Colonic mucosa (tissue), 4 donors: ENCODE measurements around the gene LPIN1. TPM values are rescaled to one million over a fixed set of nuclear protein-coding genes. Genes with fewer than 3 reads are reported as not detected.

Experiments
- DNase-seq: peaks from one replicate; pipeline ENCODE4 v3.0.0-alpha.2; 2020
- H3K27ac ChIP-seq: fragments of 200-600 bp; one replicate; pipeline ENCODE4 v1.8.0; 2021
- H3K27me3 ChIP-seq: fragments of 200-600 bp; one replicate; pipeline ENCODE4 v1.8.0; 2021
- H3K36me3 ChIP-seq: fragments of 200-600 bp; one replicate; pipeline ENCODE4 v1.8.0; 2021
- H3K4me1 ChIP-seq: fragments of 200-600 bp; one replicate; pipeline ENCODE4 v1.8.0; 2021; ENCODE audit warnings: mild to moderate bottlenecking
- H3K4me3 ChIP-seq: fragments of 200-600 bp; one replicate; pipeline ENCODE4 v1.8.0; 2021
- H3K9ac ChIP-seq, 2 donors: one replicate each; pipeline ENCODE4 v1.7.0; 2013; ENCODE audit warnings: control low read depth in 2 of 2, low read depth in 2 of 2, low read length in 2 of 2
- H3K9me3 ChIP-seq: fragments of 200-600 bp; one replicate; pipeline ENCODE4 v1.8.0; 2021
- intact Hi-C: fragments of 100-400 bp; cut with DNase I; formaldehyde crosslinking; loops from one replicate; pipeline ENCODE4 v1.14.1; 2022
- total RNA-seq, 2 donors: library from RNA; stranded (reverse); fragmentation: NEBNext Ultra II Directional in 1 of 2; extraction: Animal tissue kit (Norgen Biotek cat#: 25700) in 1 of 2; gene quantifications; one replicate each; pipeline ENCODE4 v1.2.1, GENCODE V29; 2021
- TF ChIP-seq, protein P1 (sequence below): fragments of 200-600 bp; IDR thresholded peaks from one replicate; pipeline ENCODE4 v1.8.0; 2022; ENCODE audit warnings: antibody characterized with exemption, mild to moderate bottlenecking
- donor health status: healthy.
- donor health status: DM: no; HTN: no; CAD: no.
- donor health status: DM: no; HTN: no; CAD: no.

Gene LPIN1
- total RNA-seq, 2 donors from 2014 or later: 17.3 to 45.7 TPM

DNA sequence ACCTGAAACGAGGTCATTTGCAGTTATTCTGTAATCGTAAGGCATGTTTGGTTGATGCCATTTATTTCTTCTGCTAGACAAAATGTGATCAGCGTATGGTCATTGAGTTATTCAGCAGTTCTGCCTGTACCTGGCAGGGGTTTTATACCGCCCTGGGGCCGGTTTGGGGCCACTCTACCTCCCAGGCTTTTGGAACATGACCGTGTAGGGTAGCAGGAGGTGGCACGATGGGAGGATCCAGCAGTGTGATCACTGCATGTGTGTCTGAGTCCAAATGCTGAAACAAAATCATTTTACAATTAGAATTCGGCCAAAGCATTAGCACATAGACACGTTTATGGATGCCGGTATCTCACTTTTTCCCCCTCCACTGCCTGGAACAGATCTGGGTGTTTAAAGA, 26.7 kb downstream of the LPIN1 start:
- Histone ChIP-seq H3K4me3 (no peak overlapping the region), H3K9ac (no peak overlapping the region), H3K9me3 (no peaks in the 10 kb centered on the region), H3K4me1 (no peaks in the 10 kb centered on the region), H3K27me3 (no peaks in the 10 kb centered on the region), H3K36me3 (no peaks in the 10 kb centered on the region), H3K27ac (no peak overlapping the region)
- no peak for DNase-seq
- intact Hi-C loops: no loop called here
- TF ChIP-seq, protein P1, sequence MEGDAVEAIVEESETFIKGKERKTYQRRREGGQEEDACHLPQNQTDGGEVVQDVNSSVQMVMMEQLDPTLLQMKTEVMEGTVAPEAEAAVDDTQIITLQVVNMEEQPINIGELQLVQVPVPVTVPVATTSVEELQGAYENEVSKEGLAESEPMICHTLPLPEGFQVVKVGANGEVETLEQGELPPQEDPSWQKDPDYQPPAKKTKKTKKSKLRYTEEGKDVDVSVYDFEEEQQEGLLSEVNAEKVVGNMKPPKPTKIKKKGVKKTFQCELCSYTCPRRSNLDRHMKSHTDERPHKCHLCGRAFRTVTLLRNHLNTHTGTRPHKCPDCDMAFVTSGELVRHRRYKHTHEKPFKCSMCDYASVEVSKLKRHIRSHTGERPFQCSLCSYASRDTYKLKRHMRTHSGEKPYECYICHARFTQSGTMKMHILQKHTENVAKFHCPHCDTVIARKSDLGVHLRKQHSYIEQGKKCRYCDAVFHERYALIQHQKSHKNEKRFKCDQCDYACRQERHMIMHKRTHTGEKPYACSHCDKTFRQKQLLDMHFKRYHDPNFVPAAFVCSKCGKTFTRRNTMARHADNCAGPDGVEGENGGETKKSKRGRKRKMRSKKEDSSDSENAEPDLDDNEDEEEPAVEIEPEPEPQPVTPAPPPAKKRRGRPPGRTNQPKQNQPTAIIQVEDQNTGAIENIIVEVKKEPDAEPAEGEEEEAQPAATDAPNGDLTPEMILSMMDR: no peak

DNA sequence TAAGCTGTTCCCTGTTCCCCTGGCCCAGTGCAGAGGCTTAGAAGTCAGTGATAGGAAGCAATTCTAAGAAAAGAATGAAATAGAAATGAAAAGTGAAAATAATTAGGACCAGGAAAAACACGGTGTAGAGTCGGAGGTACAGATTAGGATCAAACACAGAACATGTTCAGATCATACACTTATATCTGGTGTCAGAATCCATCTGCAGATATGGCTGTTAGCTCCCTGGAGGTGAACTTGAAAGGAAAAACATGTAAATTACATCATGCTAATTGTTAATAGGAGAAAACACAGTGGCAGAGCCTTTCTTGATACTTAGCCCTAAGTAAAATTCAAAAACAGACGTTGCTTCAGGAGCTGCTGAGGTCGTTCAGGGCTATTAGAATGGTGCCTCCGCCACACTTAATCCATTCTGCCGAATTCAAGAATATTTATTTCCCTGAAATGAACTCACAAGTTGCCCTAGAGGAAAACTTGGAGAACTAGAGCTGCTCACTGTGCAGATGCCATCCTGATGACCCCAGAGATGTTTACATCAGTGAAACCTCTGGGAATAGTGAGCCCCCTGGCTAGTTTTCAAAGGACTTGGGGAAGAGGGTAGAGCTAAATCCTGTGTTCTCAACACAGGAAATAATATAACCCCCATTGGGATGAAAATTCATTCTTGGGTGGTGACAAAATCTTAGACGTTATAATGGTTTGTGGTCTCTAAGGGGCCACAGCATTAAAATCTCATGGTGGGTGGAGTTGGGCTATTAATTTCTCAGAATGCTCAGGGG, 27.5 kb downstream of the LPIN1 start:
- TF ChIP-seq, protein P1: no peak
- Histone ChIP-seq H3K4me1 (no peaks in the 10 kb centered on the region), H3K36me3 (no peaks in the 10 kb centered on the region), H3K27ac (no peak overlapping the region), H3K27me3 (no peaks in the 10 kb centered on the region), H3K4me3 (no peak overlapping the region), H3K9ac (no peak overlapping the region), H3K9me3 (no peaks in the 10 kb centered on the region)
- intact Hi-C loops: no loop called here
- DNase-seq: no peak

GRCh38 chr2:11774600-11774999, 28.2 kb downstream of the LPIN1 start:
- TF ChIP-seq, protein P1: no peak
- intact Hi-C loops: no loop called here

GRCh38 chr2:11775384-11775783, 29.0 kb downstream of the LPIN1 start:
- intact Hi-C loops: loop anchor here (5.0 kb wide), 1 partner anchor 33 kb away; no protein-coding TSS in a partner anchor
- TF ChIP-seq, protein P1: no peak
- Histone ChIP-seq H3K36me3 (no peaks in the 10 kb centered on the region), H3K9ac (no peak overlapping the region), H3K4me1 (no peaks in the 10 kb centered on the region), H3K9me3 (no peaks in the 10 kb centered on the region), H3K4me3 (no peak overlapping the region), H3K27ac (peak overlapping the region; percentile 35), H3K27me3 (no peaks in the 10 kb centered on the region)
- DNase-seq: no peak

More at GRCh38 chr2:11774600-11774999, 28.2 kb downstream of the LPIN1 start:
- DNase-seq: no peak
- Histone ChIP-seq H3K9me3 (no peaks in the 10 kb centered on the region), H3K9ac (no peak overlapping the region), H3K4me3 (no peak overlapping the region), H3K27ac (no peak overlapping the region), H3K4me1 (no peaks in the 10 kb centered on the region), H3K36me3 (no peaks in the 10 kb centered on the region), H3K27me3 (no peaks in the 10 kb centered on the region)

- TF ChIP-seq, protein P1: no peak
- no peaks in the 10 kb centered on the region for H3K4me1 ChIP-seq
- no peaks in the 10 kb centered on the region for H3K9me3 ChIP-seq
- no peak overlapping the region for H3K9ac ChIP-seq
- no peaks in the 10 kb centered on the region for H3K27me3 ChIP-seq
- no peaks in the 10 kb centered on the region for H3K36me3 ChIP-seq
- DNase-seq: no peak
- H3K27ac ChIP-seq: no peak overlapping the region
- H3K4me3 ChIP-seq: no peak overlapping the region
- intact Hi-C loops: loop anchor here (5.0 kb wide), 1 partner anchor 35 kb away; no protein-coding TSS in a partner anchor
These were observed 30.8 kb downstream of the LPIN1 start for GRCh38 chr2:11777066-11777782.
